ENCODE results near the gene GATA5. TPM values are rescaled to one million over a fixed set of nuclear protein-coding genes. Genes with fewer than 3 reads are reported as not detected.

GATA5 gene
- total RNA-seq, 1 experiment from 2014 or later, result not detected

DNA sequence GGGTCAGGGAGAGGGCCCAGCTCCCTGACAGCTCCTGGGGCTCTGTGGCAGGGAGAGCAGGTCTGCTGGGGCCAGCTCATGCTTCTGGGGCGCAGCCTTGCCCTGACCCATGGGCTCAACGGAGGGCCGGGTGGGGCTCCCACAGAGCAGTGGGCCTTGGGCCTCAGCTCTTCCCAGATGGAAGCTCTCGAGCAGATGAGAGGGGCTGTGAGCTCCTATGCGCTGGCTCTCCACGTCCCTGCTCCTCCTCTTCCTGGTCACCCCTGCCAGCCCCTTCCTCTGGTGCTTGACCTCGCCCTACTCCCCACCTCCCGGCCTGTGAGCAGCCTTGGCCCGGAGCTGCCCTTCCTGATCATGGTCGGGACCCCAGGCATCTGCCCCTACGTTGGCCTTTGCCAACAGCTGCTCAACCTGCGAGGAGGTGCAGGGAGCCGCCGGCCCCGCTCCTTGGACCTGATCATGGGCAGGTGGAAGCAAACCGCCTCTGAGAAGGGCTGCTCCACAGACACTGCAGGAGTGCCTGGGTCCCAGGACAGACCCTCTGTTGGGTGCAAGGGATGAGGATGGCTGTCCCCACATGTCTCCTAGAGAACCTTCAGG is 26.8 kb upstream of the GATA5 start:
- Histone ChIP-seq H3K27me3 (ENCODE audit: insufficient read depth, low read length) (no peaks in the 10 kb centered on the region), H3K36me3 (ENCODE audit: control insufficient read depth in 1 of 2, insufficient read depth in 2 of 2, low read length in 2 of 2) (no peaks in the 10 kb centered on the region), H3K27ac (ENCODE audit: low read depth, low read length) (no peak overlapping the region), H3K4me3 (replicated peaks in 1 of 2; ENCODE audit: low read depth in 1 of 2, low read length in 2 of 2) (no peak overlapping the region), H3K9me2 (ENCODE audit: insufficient read depth) (no peaks in the 10 kb centered on the region), H3K4me2 (ENCODE audit: low read length) (no peak overlapping the region), H3K9me3 (ENCODE audit: control insufficient read depth in 1 of 2, insufficient read depth in 1 of 2, low read depth in 1 of 2, low read length in 2 of 2) (no peaks in the 10 kb centered on the region), H3K4me1 (ENCODE audit: control insufficient read depth in 1 of 2, insufficient read depth in 2 of 2, low read length in 2 of 2) (peaks cover 0 to 15% of the 10 kb centered on the region in 2 experiments; a peak in 2 of 4 replicates), H3K9ac (ENCODE audit: low read length) (no peak overlapping the region), H2AFZ (ENCODE audit: low read depth, low read length, poor library complexity, severe bottlenecking) (no peak overlapping the region), H4K20me1 (ENCODE audit: insufficient read depth) (no peaks in the 10 kb centered on the region), H3K79me2 (ENCODE audit: insufficient read depth, low read length) (no peaks in the 10 kb centered on the region)
- CTCF ChIA-PET, result interaction anchor here (2.5 kb wide), 1 partner anchor 114 kb away, joined by 12 read pairs; no protein-coding TSS in a partner anchor
- TF ChIP-seq POLR2AphosphoS5 (IDR thresholded peaks at IDR 0.05; ENCODE audit: low read depth, low read length) (no peak), CEBPB (IDR thresholded peaks at IDR 0.05; ENCODE audit: low read depth) (no peak), ELF1 (IDR thresholded peaks at IDR 0.05; ENCODE audit: borderline replicate concordance, low read depth) (no peak), EZH2phosphoT487 (IDR thresholded peaks at IDR 0.05; ENCODE audit: borderline replicate concordance) (no peak), TCF7L2 (IDR thresholded peaks at IDR 0.05; ENCODE audit: borderline replicate concordance, extremely low read depth, insufficient read depth, insufficient read length) (no peak), SIN3A (IDR thresholded peaks at IDR 0.05; ENCODE audit: low read depth) (no peak), EGR1 (IDR thresholded peaks at IDR 0.05; ENCODE audit: low read depth) (no peak)
- ATAC-seq (no peak), DNase-seq (ENCODE audit: low read depth, low spot score) (no peak)
- RAD21 ChIA-PET (ENCODE audit: low non-redundant PET in 1 of 2, low total read pairs in 2 of 2, uncharacterized antibody in 2 of 2, unreplicated experiment in 2 of 2), result no interaction called here
- no TSS peak for BruUV-seq (replicated peaks)
- intact Hi-C loops (cut with micrococcal nuclease), result loop anchor here (5.0 kb wide), 1 partner anchor 290 kb away; no protein-coding TSS in a partner anchor
- POLR2A ChIA-PET, result no interaction called here

GRCh38 chr20:62501801-62502495 is 26.2 kb upstream of the GATA5 start:
- no peaks in the 10 kb centered on the region for H4K20me1 ChIP-seq (ENCODE audit: insufficient read depth)
- ChIA-PET POLR2A (no interaction called here), RAD21 (ENCODE audit: low non-redundant PET in 1 of 2, low total read pairs in 2 of 2, uncharacterized antibody in 2 of 2, unreplicated experiment in 2 of 2) (no interaction called here), CTCF (interaction anchor here (2.5 kb wide), 1 partner anchor 115 kb away, joined by 12 read pairs; no protein-coding TSS in a partner anchor)
- H3K27me3 ChIP-seq (ENCODE audit: insufficient read depth, low read length), result no peaks in the 10 kb centered on the region
- intact Hi-C loops (cut with micrococcal nuclease), result loop anchor here (5.0 kb wide), 1 partner anchor 290 kb away; no protein-coding TSS in a partner anchor
- BruUV-seq (replicated peaks), result no TSS peak
- ATAC-seq, result no peak
- no peak overlapping the region for H3K4me3 ChIP-seq (replicated peaks in 1 of 2; ENCODE audit: low read depth in 1 of 2, low read length in 2 of 2)
- H3K9me2 ChIP-seq (ENCODE audit: insufficient read depth), result no peaks in the 10 kb centered on the region
- TF ChIP-seq EZH2phosphoT487 (IDR thresholded peaks at IDR 0.05; ENCODE audit: borderline replicate concordance) (no peak), MAX (IDR thresholded peaks at IDR 0.05) (no peak), EGR1 (IDR thresholded peaks at IDR 0.05; ENCODE audit: low read depth) (no peak), SP1 (IDR thresholded peaks at IDR 0.05; ENCODE audit: low read depth) (no peak), YY1 (IDR thresholded peaks at IDR 0.05; ENCODE audit: extremely low read depth, insufficient replicate concordance, low read depth, low read length) (no peak), ZNF274 (IDR thresholded peaks at IDR 0.05; ENCODE audit: low read depth, low read length) (no peak), REST (IDR thresholded peaks at IDR 0.05; ENCODE audit: low read depth) (no peak), SIN3A (IDR thresholded peaks at IDR 0.05; ENCODE audit: low read depth) (no peak), SRF (IDR thresholded peaks at IDR 0.05; ENCODE audit: low read depth) (no peak), ELF1 (IDR thresholded peaks at IDR 0.05; ENCODE audit: borderline replicate concordance, low read depth) (no peak), POLR2AphosphoS5 (IDR thresholded peaks at IDR 0.05; ENCODE audit: low read depth, low read length) (no peak)
- TF ChIP-seq, protein P1, sequence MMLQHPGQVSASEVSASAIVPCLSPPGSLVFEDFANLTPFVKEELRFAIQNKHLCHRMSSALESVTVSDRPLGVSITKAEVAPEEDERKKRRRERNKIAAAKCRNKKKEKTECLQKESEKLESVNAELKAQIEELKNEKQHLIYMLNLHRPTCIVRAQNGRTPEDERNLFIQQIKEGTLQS (IDR thresholded peaks at IDR 0.05), result no peak
- no peaks in the 10 kb centered on the region for H3K79me2 ChIP-seq (ENCODE audit: insufficient read depth, low read length)
- H3K4me1 ChIP-seq (ENCODE audit: control insufficient read depth in 1 of 2, insufficient read depth in 2 of 2, low read length in 2 of 2), result peaks cover 1 to 12% of the 10 kb centered on the region in 2 experiments; a peak in 3 of 4 replicates
- no peaks in the 10 kb centered on the region for H3K36me3 ChIP-seq (ENCODE audit: control insufficient read depth in 1 of 2, insufficient read depth in 2 of 2, low read length in 2 of 2)
- H3K27ac ChIP-seq (ENCODE audit: low read depth, low read length), result no peak overlapping the region
- H3K4me2 ChIP-seq (ENCODE audit: low read length), result no peak overlapping the region
- no peak overlapping the region for H2AFZ ChIP-seq (ENCODE audit: low read depth, low read length, poor library complexity, severe bottlenecking)
- H3K9ac ChIP-seq (ENCODE audit: low read length), result no peak overlapping the region
- DNase-seq (ENCODE audit: low read depth, low spot score), result no peak
- H3K9me3 ChIP-seq (ENCODE audit: control insufficient read depth in 1 of 2, insufficient read depth in 1 of 2, low read depth in 1 of 2, low read length in 2 of 2), result no peaks in the 10 kb centered on the region
